Measurements from ENCODE around the gene FUS. TPM values are rescaled to one million over a fixed set of nuclear protein-coding genes. Genes with fewer than 3 reads are reported as not detected.

FUS gene
- polyA plus RNA-seq, 2 donors: 134 to 170 TPM

- no peak overlapping the region for H3K4me3 ChIP-seq (ENCODE audit: low read depth in 1 of 2, low read length in 2 of 2)
- H3K36me3 ChIP-seq (ENCODE audit: control insufficient read depth in 2 of 2, insufficient read depth in 2 of 2, low read length in 1 of 2): peaks cover 16 to 38% of the 10 kb centered on the region in 2 donors
- no peak overlapping the region for H3K27ac ChIP-seq (ENCODE audit: low read depth in 2 of 2, low read length in 1 of 2)
- WGBS, 2 donors: 72 to 73% methylated on average over 10 of the region's 10 CpGs
- peaks cover 0 to 5% of the 10 kb centered on the region in 2 donors for H3K4me1 ChIP-seq (ENCODE audit: control insufficient read depth in 2 of 2, insufficient read depth in 2 of 2, low read length in 1 of 2)
- no peaks in the 10 kb centered on the region for H3K27me3 ChIP-seq (ENCODE audit: control insufficient read depth in 1 of 2, insufficient read depth in 2 of 2, low read length in 2 of 2)
- no peaks in the 10 kb centered on the region for H3K9me3 ChIP-seq (ENCODE audit: control insufficient read depth in 2 of 2, insufficient read depth in 1 of 2, low read depth in 1 of 2, low read length in 1 of 2)
Measured at GRCh38 chr16:31183432-31184428, 3.8 kb downstream of the FUS start.

- WGBS, 2 donors: 92 to 94% methylated on average over 14 of the region's 14 CpGs
- Histone ChIP-seq H3K27ac (ENCODE audit: low read depth in 2 of 2, low read length in 1 of 2) (no peak overlapping the region), H3K4me3 (ENCODE audit: low read depth in 1 of 2, low read length in 2 of 2) (no peak overlapping the region), H3K4me1 (ENCODE audit: control insufficient read depth in 2 of 2, insufficient read depth in 2 of 2, low read length in 1 of 2) (peaks cover 0 to 5% of the 10 kb centered on the region in 2 donors), H3K9me3 (ENCODE audit: control insufficient read depth in 2 of 2, insufficient read depth in 1 of 2, low read depth in 1 of 2, low read length in 1 of 2) (no peaks in the 10 kb centered on the region), H3K27me3 (ENCODE audit: control insufficient read depth in 1 of 2, insufficient read depth in 2 of 2, low read length in 2 of 2) (no peaks in the 10 kb centered on the region), H3K36me3 (ENCODE audit: control insufficient read depth in 2 of 2, insufficient read depth in 2 of 2, low read length in 1 of 2) (peaks cover 24 to 41% of the 10 kb centered on the region in 2 donors)
Measured at GRCh38 chr16:31184888-31185287, 4.9 kb downstream of the FUS start.

GRCh38 chr16:31185339-31185738 lies 5.4 kb downstream of the FUS start:
- 61 to 65% methylated on average over 5 of the region's 5 CpGs for WGBS, 2 donors
- H3K4me3 ChIP-seq (ENCODE audit: low read depth in 1 of 2, low read length in 2 of 2): no peak overlapping the region
- H3K27ac ChIP-seq (ENCODE audit: low read depth in 2 of 2, low read length in 1 of 2): no peak overlapping the region
- H3K36me3 ChIP-seq (ENCODE audit: control insufficient read depth in 2 of 2, insufficient read depth in 2 of 2, low read length in 1 of 2): peaks cover 28 to 46% of the 10 kb centered on the region in 2 donors
- H3K4me1 ChIP-seq (ENCODE audit: control insufficient read depth in 2 of 2, insufficient read depth in 2 of 2, low read length in 1 of 2): peaks cover 0 to 5% of the 10 kb centered on the region in 2 donors
- H3K9me3 ChIP-seq (ENCODE audit: control insufficient read depth in 2 of 2, insufficient read depth in 1 of 2, low read depth in 1 of 2, low read length in 1 of 2): no peaks in the 10 kb centered on the region
- no peaks in the 10 kb centered on the region for H3K27me3 ChIP-seq (ENCODE audit: control insufficient read depth in 1 of 2, insufficient read depth in 2 of 2, low read length in 2 of 2)

GRCh38 chr16:31186176-31186575 lies 6.2 kb downstream of the FUS start:
- 69 to 78% methylated on average over 7 of the region's 7 CpGs for WGBS, 2 donors

GRCh38 chr16:31186930-31187807 lies 7.2 kb downstream of the FUS start:
- WGBS, 2 donors: 76 to 85% methylated on average over 10 of the region's 10 CpGs
- H3K9me3 ChIP-seq (ENCODE audit: control insufficient read depth in 2 of 2, insufficient read depth in 1 of 2, low read depth in 1 of 2, low read length in 1 of 2): no peaks in the 10 kb centered on the region
- H3K4me3 ChIP-seq (ENCODE audit: low read depth in 1 of 2, low read length in 2 of 2): no peak overlapping the region
- H3K27ac ChIP-seq (ENCODE audit: low read depth in 2 of 2, low read length in 1 of 2): no peak overlapping the region
- no peaks in the 10 kb centered on the region for H3K27me3 ChIP-seq (ENCODE audit: control insufficient read depth in 1 of 2, insufficient read depth in 2 of 2, low read length in 2 of 2)
- H3K4me1 ChIP-seq (ENCODE audit: control insufficient read depth in 2 of 2, insufficient read depth in 2 of 2, low read length in 1 of 2): peaks cover 0 to 5% of the 10 kb centered on the region in 2 donors
- H3K36me3 ChIP-seq (ENCODE audit: control insufficient read depth in 2 of 2, insufficient read depth in 2 of 2, low read length in 1 of 2): peaks cover 41 to 56% of the 10 kb centered on the region in 2 donors

More at GRCh38 chr16:31186176-31186575, 6.2 kb downstream of the FUS start:
- peaks cover 33 to 52% of the 10 kb centered on the region in 2 donors for H3K36me3 ChIP-seq (ENCODE audit: control insufficient read depth in 2 of 2, insufficient read depth in 2 of 2, low read length in 1 of 2)
- no peak overlapping the region for H3K4me3 ChIP-seq (ENCODE audit: low read depth in 1 of 2, low read length in 2 of 2)
- no peaks in the 10 kb centered on the region for H3K9me3 ChIP-seq (ENCODE audit: control insufficient read depth in 2 of 2, insufficient read depth in 1 of 2, low read depth in 1 of 2, low read length in 1 of 2)
- no peak overlapping the region for H3K27ac ChIP-seq (ENCODE audit: low read depth in 2 of 2, low read length in 1 of 2)
- no peaks in the 10 kb centered on the region for H3K27me3 ChIP-seq (ENCODE audit: control insufficient read depth in 1 of 2, insufficient read depth in 2 of 2, low read length in 2 of 2)
- H3K4me1 ChIP-seq (ENCODE audit: control insufficient read depth in 2 of 2, insufficient read depth in 2 of 2, low read length in 1 of 2): peaks cover 0 to 5% of the 10 kb centered on the region in 2 donors

- no peaks in the 10 kb centered on the region for H3K9me3 ChIP-seq (ENCODE audit: control insufficient read depth in 2 of 2, insufficient read depth in 1 of 2, low read depth in 1 of 2, low read length in 1 of 2)
- peaks cover 45 to 51% of the 10 kb centered on the region in 2 donors for H3K36me3 ChIP-seq (ENCODE audit: control insufficient read depth in 2 of 2, insufficient read depth in 2 of 2, low read length in 1 of 2)
- H3K27me3 ChIP-seq (ENCODE audit: control insufficient read depth in 1 of 2, insufficient read depth in 2 of 2, low read length in 2 of 2): no peaks in the 10 kb centered on the region
- no peak overlapping the region for H3K4me3 ChIP-seq (ENCODE audit: low read depth in 1 of 2, low read length in 2 of 2)
- 81 to 86% methylated on average over 8 of the region's 8 CpGs for WGBS, 2 donors
- no peak overlapping the region for H3K27ac ChIP-seq (ENCODE audit: low read depth in 2 of 2, low read length in 1 of 2)
- peaks cover 0 to 2% of the 10 kb centered on the region in 2 donors for H3K4me1 ChIP-seq (ENCODE audit: control insufficient read depth in 2 of 2, insufficient read depth in 2 of 2, low read length in 1 of 2)
Measured at GRCh38 chr16:31187808-31188189, 7.9 kb downstream of the FUS start.

GRCh38 chr16:31188450-31189411 lies 8.8 kb downstream of the FUS start:
- H3K27me3 ChIP-seq (ENCODE audit: control insufficient read depth in 1 of 2, insufficient read depth in 2 of 2, low read length in 2 of 2): no peaks in the 10 kb centered on the region

GRCh38 chr16:31189412-31189778 lies 9.5 kb downstream of the FUS start:
- Histone ChIP-seq H3K36me3 (ENCODE audit: control insufficient read depth in 2 of 2, insufficient read depth in 2 of 2, low read length in 1 of 2) (peaks cover 39 to 49% of the 10 kb centered on the region in 2 donors), H3K9me3 (ENCODE audit: control insufficient read depth in 2 of 2, insufficient read depth in 1 of 2, low read depth in 1 of 2, low read length in 1 of 2) (no peaks in the 10 kb centered on the region), H3K4me1 (ENCODE audit: control insufficient read depth in 2 of 2, insufficient read depth in 2 of 2, low read length in 1 of 2) (peaks cover 0 to 2% of the 10 kb centered on the region in 2 donors), H3K27me3 (ENCODE audit: control insufficient read depth in 1 of 2, insufficient read depth in 2 of 2, low read length in 2 of 2) (no peaks in the 10 kb centered on the region), H3K4me3 (ENCODE audit: low read depth in 1 of 2, low read length in 2 of 2) (no peak overlapping the region), H3K27ac (ENCODE audit: low read depth in 2 of 2, low read length in 1 of 2) (no peak overlapping the region)
- WGBS, 2 donors: 81 to 84% methylated on average over 2 of the region's 2 CpGs

More at GRCh38 chr16:31188450-31189411, 8.8 kb downstream of the FUS start:
- Histone ChIP-seq H3K4me1 (ENCODE audit: control insufficient read depth in 2 of 2, insufficient read depth in 2 of 2, low read length in 1 of 2) (no peaks in the 10 kb centered on the region), H3K36me3 (ENCODE audit: control insufficient read depth in 2 of 2, insufficient read depth in 2 of 2, low read length in 1 of 2) (peaks cover 44 to 50% of the 10 kb centered on the region in 2 donors), H3K4me3 (ENCODE audit: low read depth in 1 of 2, low read length in 2 of 2) (no peak overlapping the region), H3K9me3 (ENCODE audit: control insufficient read depth in 2 of 2, insufficient read depth in 1 of 2, low read depth in 1 of 2, low read length in 1 of 2) (no peaks in the 10 kb centered on the region), H3K27ac (ENCODE audit: low read depth in 2 of 2, low read length in 1 of 2) (no peak overlapping the region)
- WGBS, 2 donors: 84 to 88% methylated on average over 3 of the region's 3 CpGs
